IMR-90 (cell line): ENCODE data around the gene FAM20A.

Experiments
- FOS ChIP-seq: fragments of 150-350 bp; IDR thresholded peaks from 2 replicates; pipeline ENCODE4 v1.6.1; 2016; ENCODE audit warnings: low read depth, low read length
- MAFK ChIP-seq: IDR thresholded peaks from 2 replicates; pipeline ENCODE4 v1.6.1; 2012; ENCODE audit warnings: low read depth, low read length, improper control_type of control experiment
- MAZ ChIP-seq: IDR thresholded peaks from 2 replicates; pipeline ENCODE4 v1.6.1; 2012; ENCODE audit warnings: low read depth, mild to moderate bottlenecking, low read length, improper control_type of control experiment, moderate library complexity, borderline replicate concordance
- MXI1 ChIP-seq: IDR thresholded peaks from 2 replicates; pipeline ENCODE4 v1.6.1; 2012; ENCODE audit warnings: low read depth, mild to moderate bottlenecking, low read length, moderate library complexity, borderline replicate concordance
- POLR2A ChIP-seq: IDR thresholded peaks from 2 replicates; pipeline ENCODE4 v1.6.1; 2012; ENCODE audit warnings: mild to moderate bottlenecking, low read depth, low read length
- RAD21 ChIP-seq: IDR thresholded peaks from 2 replicates; pipeline ENCODE4 v1.6.1; 2012; ENCODE audit warnings: low read length, improper control_type of control experiment
- RCOR1 ChIP-seq: IDR thresholded peaks from 2 replicates; pipeline ENCODE4 v1.6.1; 2012; ENCODE audit warnings: mild to moderate bottlenecking, low read length, improper control_type of control experiment; ENCODE audit not compliant: insufficient replicate concordance
- SMC3 ChIP-seq: fragments of 150-350 bp; IDR thresholded peaks from 2 replicates; pipeline ENCODE4 v1.6.1; 2016; ENCODE audit warnings: low read depth, mild to moderate bottlenecking, antibody characterized with exemption, low read length, moderate library complexity
- USF2 ChIP-seq: fragments of 150-350 bp; IDR thresholded peaks from 2 replicates; pipeline ENCODE4 v1.6.1; 2017; ENCODE audit warnings: mild to moderate bottlenecking, antibody characterized with exemption, low read length, low read depth
- TF ChIP-seq, protein P1 (sequence below): conservative IDR thresholded peaks from 2 replicates; pipeline ENCODE4 v1.5.1; 2012; ENCODE audit warnings: mild to moderate bottlenecking, low read depth, low read length, improper control_type of control experiment

GRCh38 chr17:68509141-68510057 is 91.8 kb downstream of the FAM20A start:
- TF ChIP-seq POLR2A (no peak), RCOR1 (no peak), SMC3 (no peak), RAD21 (no peak), USF2 (no peak), MAZ (no peak), FOS (no peak), MXI1 (no peak), MAFK (no peak)
- TF ChIP-seq, protein P1, sequence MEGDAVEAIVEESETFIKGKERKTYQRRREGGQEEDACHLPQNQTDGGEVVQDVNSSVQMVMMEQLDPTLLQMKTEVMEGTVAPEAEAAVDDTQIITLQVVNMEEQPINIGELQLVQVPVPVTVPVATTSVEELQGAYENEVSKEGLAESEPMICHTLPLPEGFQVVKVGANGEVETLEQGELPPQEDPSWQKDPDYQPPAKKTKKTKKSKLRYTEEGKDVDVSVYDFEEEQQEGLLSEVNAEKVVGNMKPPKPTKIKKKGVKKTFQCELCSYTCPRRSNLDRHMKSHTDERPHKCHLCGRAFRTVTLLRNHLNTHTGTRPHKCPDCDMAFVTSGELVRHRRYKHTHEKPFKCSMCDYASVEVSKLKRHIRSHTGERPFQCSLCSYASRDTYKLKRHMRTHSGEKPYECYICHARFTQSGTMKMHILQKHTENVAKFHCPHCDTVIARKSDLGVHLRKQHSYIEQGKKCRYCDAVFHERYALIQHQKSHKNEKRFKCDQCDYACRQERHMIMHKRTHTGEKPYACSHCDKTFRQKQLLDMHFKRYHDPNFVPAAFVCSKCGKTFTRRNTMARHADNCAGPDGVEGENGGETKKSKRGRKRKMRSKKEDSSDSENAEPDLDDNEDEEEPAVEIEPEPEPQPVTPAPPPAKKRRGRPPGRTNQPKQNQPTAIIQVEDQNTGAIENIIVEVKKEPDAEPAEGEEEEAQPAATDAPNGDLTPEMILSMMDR: no peak
